ENCODE results near the gene RBM47.

The RBM47 gene

DNA sequence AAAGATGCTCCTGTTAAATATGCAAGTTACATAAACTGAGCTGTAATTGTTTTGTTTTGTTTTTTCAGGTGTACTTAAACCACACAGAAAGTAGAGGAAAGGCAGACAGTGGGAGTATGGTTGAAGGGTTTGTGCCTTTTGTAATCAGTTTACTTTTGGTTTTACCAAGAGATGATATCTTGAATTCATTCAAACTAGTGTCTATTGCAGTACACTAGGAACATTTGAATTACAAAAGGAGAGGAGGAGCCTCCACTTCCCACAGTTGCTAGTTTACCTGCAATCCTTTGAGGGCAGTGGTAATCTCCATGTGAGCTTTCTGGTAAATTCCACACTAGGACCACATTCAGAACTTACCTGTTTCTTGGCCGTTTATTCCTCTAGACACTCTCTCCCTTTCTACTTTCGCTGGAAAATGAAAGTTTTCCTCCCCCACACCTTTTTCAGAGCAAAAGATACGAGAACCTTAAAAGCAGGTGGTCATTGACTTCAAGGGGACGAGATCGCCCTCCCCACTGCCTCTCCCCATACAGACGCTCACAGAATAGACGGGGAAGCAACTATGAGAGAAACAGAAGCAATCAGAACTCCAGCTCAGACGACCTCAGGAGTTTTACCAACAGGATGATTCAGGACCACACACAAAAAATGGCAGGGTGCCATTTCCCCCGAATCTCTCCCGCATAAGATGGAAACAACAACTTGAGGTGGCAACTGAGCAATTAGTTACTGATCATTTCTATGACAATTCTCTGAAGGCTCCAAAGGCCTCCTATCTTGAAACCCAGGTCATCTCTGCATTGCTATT, 3.3 kb downstream of the RBM47 start:
- no peak for FAIRE-seq
- no peak for DNase-seq (ENCODE audit: insufficient read length, low spot score)

DNA sequence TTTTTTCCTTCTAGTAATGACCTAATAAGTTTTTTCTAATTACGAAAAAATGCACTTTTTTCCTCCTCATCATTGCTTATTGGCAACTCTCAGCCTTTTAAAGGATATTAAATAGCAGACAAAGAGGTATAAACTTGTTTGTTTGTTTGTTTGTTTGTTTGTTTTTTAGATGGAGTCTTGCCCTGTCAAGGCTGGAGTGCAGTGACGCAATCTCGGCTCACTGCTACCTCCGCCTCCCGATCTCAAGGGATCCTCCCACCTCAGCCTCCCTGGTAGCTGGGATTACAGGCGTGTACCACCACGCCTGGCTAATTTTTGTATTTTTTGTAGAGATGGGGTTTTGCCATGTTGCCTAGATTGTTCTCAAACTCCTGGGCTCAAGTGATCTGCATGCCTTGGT, 6.0 kb downstream of the RBM47 start:
- DNase-seq (ENCODE audit: insufficient read length, low spot score) (no peak), FAIRE-seq (no peak)

DNA sequence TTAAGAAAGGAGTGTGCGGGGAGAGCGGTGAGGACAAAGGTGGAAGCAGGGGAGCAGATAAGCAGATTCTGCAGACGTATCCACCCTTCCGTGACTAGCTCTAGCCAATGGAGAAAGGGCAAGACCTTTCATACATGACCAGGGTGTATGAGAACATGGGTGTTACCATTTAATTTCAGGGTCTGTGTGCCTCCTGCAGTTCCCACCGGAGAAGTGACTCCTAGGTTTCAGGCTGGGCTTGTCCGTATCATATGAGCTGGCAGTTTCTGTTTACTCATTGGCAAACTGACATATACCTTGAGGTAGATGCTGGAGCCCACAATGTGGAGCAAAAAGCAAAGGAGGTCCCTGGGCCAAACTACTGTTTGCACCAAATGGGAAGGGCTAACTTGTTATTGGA, 6.8 kb downstream of the RBM47 start:
- FAIRE-seq (no peak), DNase-seq (ENCODE audit: insufficient read length, low spot score) (no peak)

DNA sequence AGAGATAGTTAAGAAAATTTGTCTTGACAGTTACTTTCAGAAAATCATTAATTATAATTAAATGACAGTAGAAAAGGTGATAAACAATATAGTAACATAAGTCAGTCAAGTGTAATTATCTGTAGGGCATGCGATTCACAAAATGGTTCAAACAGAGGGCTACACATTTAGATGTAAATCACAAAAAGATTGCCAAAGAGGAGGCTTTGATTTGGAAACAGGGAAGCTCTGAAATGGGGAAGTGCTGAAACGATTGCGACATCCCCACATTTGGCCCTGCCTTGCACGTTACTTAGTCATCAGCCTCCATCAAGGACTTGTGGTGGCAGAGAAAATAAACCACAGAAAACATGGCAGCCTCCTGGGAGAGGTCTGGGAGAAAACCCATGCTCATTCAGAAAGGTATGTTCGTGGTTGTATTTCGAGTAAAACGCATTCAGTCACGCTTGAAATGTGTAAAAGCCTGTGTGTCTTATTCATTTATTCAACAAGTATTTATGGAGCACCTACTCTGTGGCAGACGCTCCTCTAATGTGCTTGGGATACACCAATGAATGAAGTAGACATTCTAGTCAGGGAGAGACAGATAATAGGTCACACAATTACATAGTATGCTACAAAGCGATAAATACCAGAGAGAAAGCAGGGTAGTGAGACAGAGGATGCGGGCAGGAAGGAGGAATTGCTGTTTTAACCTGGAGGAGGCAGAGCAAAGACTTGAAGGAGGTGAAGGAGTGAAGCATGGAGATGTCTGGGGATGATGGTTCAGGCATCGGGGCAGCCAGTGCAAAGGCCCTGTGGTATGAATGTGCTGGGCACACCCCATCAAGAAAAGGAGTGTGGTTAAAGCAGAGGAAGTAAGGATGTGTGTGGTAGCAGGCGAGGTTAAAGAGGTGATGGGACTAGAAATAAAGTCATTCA, 7.8 kb downstream of the RBM47 start:
- FAIRE-seq, result no peak
- DNase-seq (ENCODE audit: insufficient read length, low spot score), result peak; percentile 75

DNA sequence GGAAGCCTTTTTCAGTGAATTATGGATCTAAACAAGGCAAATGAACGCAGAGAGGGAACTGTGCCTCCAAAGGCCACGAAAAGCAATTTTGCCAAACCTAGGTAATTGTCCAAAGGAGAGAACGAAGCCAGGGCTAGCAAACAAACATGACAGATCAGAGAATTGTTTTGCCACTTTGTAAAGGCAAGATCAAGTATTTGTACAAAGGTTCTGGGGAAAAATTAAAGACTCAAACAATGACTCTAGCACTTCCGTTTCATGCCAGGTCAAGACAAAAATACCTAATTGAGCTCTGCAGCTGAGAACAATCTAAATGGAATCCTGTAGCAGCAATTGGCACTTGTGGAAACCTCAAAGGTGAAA, 8.5 kb downstream of the RBM47 start:
- no peak for FAIRE-seq
- no peak for DNase-seq (ENCODE audit: insufficient read length, low spot score)

DNA sequence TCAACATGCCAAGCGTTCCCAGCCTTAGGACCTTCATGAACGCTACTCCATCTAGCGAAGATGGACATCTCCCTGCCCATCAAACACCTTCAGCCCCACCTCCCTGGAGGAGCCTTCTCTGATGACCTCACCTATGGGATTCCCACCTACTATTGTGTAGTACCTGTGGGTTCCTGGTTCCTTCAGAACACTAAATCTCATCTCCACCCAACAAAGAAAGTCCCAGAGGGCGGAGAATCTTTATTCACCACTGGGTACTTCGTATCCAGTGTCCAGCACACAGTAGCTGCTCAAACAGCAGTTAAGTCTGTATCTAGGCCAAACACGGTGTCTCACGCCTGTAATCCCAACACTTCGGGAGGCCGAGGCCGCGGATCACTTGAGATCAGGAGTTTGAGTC, 10.1 kb downstream of the RBM47 start:
- no peak for DNase-seq (ENCODE audit: insufficient read length, low spot score)
- FAIRE-seq, result no peak

DNA sequence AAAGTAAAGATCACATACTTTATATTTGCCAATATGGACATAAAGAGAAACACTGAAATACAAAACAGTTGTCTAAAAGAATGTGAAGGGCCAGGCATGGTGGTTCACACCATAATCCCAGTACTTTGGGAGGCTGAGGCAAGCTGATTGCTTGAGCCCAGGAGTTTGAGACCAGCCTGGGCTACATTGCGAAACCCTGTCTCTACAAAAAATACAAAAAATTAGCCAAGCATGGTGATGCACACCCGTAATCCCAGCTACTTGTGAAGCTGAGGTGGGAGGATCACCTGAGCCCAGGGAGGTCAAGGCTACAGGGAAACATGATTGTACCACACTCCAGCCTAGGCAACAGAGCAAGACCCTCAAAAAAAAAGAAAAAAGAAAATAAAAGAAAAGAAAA, 11.8 kb downstream of the RBM47 start:
- DNase-seq (ENCODE audit: insufficient read length, low spot score) (no peak), FAIRE-seq (no peak)

DNA sequence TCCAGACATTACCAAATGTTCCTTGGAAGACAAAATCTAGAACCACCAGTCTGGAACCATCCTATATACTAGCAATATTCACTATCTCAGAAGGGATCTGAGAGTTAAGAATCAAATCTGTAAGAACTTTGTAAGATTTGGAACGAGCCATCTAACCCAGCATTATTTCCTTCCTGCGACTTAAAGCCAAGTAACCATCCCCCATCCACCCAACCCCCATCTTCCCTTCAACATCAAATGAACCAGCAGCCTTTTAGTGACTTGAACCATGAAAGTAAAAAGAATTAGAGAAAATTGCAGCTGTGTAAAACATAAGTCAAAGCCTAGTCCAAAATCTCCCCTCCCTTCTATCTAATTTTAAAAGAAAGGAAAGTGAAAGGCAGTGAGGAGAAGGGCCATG, 15.6 kb downstream of the RBM47 start:
- DNase-seq (ENCODE audit: insufficient read length, low spot score) (no peak), FAIRE-seq (no peak)

DNA sequence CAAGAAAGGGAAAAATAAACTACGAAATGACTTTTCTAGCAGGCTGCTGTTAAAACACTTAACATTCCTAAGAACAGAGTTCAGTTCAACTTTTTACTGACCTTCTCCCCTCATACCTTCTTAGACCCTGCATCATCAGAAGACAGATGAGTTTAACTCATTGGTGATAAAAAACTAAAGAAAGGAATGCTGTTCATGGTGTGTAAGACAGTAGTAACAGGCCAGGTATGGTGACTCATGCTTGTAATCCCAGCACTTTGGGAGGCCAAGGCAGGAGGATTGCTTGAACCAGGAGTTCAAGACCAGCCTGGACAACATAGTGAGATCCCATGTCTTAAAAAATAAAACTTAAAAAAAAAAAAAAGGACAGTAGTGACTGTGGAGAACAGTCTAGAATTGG, 16.2 kb downstream of the RBM47 start:
- DNase-seq (ENCODE audit: insufficient read length, low spot score), result no peak
- no peak for FAIRE-seq

DNA sequence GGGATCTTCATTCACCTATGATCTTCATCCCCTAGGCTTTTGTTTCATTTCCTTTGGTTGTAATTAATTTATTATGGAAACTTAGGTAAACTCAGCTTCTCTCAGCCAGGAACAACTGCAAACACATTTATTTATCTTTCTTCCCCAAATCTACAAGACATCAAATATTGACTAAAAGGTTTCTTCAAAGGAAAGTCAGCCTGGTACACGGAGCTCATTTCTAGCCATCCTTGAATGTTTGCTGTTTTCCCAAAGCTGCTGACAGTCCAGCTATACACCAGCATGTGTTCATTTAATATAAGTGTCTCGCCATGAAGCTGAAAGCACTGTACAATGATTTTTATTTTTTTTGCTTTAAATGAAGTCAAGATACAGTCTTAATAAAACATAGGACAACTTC, 16.8 kb downstream of the RBM47 start:
- FAIRE-seq (no peak), DNase-seq (ENCODE audit: insufficient read length, low spot score) (no peak)

DNA sequence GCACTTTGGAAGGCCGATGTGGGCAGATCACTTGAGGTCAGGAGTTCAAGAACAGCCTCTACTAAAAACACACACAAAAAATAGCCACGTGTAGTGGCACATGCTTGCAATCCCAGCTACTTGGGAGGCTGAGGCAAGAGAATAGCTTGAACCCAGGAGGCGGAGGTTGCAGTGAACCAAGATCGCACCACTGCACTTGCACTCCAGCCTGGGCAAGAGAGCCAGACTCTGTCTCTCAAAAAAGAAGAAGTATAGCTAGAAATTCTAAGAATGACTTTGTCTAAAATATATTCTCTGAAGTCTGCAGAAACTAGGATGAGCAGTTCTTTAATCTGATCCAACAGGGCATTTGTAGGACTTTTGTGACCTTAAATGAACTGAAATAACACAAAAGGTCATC, 17.4 kb downstream of the RBM47 start:
- DNase-seq (ENCODE audit: insufficient read length, low spot score), result no peak
- no peak for FAIRE-seq

DNA sequence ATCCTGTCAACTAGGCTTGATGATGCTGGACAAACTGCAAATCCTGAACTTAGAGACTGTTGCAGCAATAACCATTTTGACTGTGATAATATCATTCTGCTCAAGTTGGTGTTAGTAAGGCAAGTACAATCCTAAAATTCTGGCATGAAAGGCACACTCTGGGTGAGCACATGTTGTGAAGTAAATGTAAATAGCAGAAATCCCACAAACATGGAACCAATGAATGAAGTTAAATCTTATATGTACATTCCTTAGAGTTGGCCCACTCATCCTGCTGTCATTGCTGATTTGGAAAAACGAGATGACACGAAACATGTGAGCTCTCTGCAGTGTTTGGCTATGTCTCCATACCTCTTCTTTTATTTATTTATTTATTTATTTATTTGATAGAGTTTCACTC, 21.0 kb downstream of the RBM47 start:
- DNase-seq (ENCODE audit: insufficient read length, low spot score), result no peak
- FAIRE-seq, result no peak

DNA sequence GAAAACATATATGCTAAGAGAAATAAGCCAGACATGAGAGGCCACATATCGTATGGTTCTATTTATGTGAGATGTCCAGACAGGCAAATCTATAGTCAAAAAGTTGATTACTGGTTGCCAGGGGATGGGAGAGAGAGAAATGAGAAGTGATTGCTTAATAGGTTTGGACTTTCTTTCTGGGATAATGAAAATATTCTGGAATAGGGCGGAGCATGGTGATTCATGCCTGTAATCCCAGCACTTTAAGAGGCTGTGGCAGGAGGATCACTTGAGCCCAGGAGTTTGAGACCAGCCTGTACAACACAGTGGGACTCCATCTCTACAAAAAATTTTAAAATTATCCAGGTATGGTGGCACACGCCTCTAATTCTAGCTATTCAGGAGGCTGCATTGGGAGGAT, 22.4 kb downstream of the RBM47 start:
- FAIRE-seq (no peak), DNase-seq (ENCODE audit: insufficient read length, low spot score) (no peak)

DNA sequence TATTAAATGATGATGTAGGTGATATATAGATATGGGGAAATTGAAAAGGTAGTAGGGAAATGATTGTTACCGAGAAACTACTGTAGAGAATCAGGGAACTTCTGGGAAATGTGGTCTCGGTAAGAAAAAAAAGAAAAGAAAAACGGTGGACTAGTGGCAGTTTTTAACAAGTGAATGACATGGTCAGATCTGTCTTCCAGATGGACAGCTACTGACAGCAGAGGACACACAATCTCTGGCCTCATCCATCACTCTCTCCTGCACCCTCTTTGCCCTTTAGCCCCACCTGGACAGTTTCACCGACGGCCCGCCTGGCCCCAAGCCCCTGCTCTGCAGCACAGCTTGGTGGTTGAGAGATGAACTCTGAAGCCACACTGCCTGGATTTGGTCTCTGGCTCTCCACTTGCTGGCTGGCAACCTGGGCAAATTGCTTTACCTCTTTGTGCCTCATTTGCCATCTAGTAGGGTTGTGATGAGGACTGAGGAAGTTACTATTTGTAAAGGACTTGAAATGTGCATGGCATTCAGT, 23.4 kb downstream of the RBM47 start:
- FAIRE-seq, result no peak
- no peak for DNase-seq (ENCODE audit: insufficient read length, low spot score)

DNA sequence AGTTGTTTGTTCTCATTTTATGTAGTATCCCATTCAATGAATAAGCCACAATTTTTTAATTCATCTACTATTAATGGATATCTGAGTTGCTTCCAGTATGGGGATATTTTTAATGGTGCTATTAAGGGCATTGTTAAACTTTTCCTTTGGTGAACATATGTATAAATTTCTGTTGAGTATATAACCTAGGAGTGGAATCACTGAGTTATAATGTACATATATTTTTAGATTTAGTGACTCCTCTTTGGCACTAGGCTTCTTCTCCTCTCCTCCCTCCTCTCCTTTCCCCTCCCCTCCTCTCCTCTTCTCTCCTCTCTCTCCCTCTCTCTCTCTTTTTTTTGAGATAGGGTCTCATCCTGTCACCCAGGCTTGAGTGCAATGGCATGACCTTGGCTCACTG, 26.4 kb downstream of the RBM47 start:
- FAIRE-seq (no peak), DNase-seq (ENCODE audit: insufficient read length, low spot score) (no peak)

DNA sequence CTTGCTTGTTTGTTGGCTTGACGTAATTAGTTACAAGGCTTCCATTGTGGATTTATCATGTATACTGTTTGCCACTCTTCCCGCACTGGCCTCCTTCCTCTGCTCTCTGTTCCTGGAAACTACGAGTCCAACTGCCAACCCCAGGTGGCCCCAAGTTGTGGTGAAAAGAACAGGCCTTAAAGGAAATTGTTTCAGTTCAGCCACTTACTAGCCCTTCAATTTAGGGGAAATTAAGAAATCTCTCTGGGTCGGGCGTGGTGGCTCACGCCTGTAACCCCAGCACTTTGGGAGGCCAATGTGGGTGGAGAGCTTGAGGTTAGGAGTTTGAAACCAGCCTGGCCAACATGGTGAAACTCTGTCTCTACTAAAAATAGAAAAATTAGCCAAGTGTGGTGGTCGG, 28.0 kb downstream of the RBM47 start:
- FAIRE-seq (no peak), DNase-seq (ENCODE audit: insufficient read length, low spot score) (no peak)

DNA sequence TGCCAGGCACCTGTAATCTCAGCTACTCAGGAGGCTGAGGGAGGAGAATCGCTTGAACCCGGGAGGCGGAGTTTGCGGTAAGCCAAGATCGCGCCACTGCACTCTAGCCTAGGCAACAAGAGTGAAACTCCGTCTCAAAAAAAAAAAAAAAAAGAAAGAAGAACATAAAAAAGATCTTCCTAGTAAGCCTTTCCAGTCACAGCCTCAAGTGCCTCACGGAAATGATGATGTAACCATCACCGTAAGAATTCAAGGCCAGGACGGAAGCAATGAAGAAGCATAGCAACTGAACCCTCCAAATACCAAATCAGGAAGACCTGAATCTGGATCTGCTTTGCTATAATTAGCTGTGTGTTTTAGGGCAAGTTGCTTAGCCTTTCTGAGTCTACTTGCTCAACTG, 28.8 kb downstream of the RBM47 start:
- no peak for FAIRE-seq
- no peak for DNase-seq (ENCODE audit: insufficient read length, low spot score)

DNA sequence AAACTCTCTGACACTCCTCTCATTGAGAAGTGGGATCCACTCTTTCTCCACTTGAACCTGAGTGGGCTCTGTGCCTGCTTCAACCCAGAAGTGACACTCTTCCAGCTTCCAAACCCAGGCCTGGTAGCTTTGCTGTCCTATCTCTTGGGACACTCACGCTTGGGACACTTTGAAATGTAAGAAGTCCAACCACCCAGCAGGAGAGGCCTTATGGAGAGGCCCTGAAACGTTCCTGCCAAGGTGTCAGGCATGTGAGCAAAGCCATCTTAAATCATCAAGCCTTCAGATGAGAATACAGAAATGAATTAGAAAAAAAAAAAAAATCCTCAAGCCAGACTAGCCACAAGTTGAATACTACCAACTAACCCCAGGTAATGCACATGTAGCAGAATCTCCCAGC, 30.2 kb downstream of the RBM47 start:
- FAIRE-seq (no peak), DNase-seq (ENCODE audit: insufficient read length, low spot score) (no peak)

DNA sequence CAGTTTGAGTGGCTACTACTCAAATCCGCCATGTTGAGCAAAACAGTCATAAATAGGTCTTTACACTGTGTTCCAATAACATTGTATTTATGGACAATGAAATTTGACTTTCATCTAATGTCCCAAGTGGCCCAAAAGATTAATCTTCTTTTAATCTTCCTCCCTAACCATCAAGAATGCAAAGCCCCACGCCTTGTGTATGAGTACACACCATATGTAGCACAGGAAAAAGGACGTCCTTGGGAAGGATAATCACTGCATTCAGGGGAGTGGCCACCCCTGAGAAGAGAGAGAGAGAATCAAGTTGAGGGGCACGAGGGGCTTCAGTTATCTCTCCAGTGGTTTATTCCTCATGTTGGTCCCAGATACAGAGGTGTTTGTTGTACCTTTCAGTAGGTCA, 33.1 kb downstream of the RBM47 start:
- DNase-seq (ENCODE audit: insufficient read length, low spot score), result no peak
- no peak for FAIRE-seq

DNA sequence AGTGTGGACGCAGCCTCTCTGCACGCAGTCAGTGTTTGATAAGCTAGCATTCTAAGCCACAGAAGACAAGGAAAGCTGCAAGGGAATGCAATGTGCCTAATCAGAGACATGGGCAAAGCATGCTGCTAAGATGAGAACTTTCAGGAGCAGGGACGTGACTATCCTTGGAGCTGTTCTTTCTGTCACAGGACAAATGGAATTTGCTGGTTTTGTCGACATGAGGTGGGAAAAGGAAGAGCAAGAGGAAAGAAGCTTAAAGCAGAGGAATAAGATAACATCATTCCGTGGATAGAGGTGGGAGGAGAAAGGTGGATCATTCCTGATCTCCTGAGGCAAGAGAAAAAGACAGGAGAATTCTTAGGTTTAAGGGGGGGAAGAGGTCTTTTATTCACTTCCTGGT, 33.7 kb downstream of the RBM47 start:
- DNase-seq (ENCODE audit: insufficient read length, low spot score), result no peak
- FAIRE-seq, result no peak

DNA sequence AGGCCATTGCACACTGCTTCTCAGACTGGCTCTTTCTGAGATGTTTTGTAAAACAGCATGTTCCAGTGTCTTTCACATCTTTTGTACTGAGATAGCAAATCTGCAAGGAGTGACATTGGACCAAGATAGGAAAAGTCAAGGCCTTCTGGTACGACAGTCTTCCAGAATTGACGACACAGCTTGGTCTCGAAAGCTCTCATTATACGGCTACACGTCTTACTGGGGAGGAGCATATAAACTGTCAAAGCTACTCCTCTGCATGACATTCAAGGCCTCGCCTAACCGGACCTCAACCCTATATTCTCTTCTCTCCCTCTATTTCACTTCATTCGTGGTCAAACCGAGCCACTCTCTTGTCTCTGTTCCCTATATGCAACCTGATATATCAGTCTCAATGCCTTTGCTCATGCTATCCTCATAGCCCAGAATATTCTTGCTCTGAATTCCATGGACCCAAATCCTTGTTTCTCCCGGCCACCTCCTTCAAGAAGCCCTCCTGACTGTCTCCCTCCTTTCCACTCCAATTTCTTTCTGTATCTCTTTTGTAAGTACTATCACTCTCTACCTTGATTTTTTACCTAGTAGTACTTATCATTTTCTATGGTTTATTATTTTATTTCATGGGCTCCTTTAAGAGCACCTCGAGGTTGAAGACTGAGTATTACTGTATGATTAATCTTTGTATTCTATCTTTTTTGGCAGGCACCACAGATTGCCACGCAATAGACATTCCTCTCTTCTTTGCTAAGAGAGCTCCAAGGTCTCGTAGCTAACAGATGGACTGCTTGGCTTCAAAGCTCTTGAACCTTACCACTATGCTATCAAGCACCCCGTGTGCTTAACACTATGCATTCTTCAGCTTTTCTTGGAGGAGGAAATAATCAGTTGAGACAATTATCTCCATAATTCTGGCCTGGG, 35.1 kb downstream of the RBM47 start:
- DNase-seq (ENCODE audit: insufficient read length, low spot score) (peak; percentile 33), FAIRE-seq (no peak)

Measured in HTR-8/SVneo (cell line).